GOT3 (cell line): Measurements from ENCODE around the gene TMEM254.
A peak's percentile ranks its signal among the peaks of the same experiment; 100 is the strongest.
"Not testable (repeated sequence)": the region's sequence is repeated elsewhere in the genome, so short reads cannot be mapped to it uniquely, and the experiment has no call there.

ENCODE experiments used
- DNase-seq: peaks from one replicate; lab custom pipeline; 2025; ENCODE audit warnings: mixed read lengths; lab: John Stamatoyannopoulos, UW

Gene TMEM254

DNA sequence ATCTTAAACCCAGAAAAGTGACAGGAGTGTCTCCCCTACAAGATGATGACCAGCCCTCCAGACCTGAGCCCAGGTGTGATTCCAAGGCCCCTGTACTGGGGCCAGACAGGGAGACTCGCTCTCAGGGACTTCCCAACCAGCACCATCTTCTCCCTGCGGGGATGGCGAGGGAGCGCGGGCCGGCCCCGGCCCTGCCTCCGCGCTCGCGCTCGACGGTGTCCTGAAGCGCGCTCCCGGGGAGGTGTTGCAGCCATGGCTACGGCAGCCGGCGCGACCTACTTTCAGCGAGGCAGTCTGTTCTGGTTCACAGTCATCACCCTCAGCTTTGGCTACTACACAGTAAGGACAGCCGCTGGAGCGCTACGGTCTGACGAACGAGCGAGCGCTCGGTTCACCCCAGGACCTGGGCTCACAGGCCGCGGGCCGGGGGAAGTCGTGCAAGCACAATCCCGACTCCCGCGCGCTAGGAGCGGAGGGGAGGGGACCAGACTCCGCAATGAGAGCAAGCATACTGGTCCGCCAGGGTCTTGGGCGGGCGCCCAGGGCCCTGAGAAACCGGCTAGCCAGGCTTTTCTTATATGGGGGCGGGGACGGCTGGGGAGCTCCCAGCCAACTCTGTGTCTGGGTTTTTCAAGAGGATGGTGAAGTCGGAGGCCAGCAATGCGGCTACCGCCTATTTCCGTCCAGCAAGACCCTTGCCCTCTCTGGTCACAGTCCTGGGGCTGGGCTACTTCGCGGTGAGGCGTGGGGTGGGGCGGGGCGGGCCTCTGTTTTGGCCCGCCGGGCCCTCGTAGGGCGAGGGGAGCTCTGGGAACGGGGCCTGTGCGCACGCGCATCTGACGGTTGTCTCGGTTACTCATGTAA lies at the start of gene TMEM254:
Gene TMEM254, plus strand, starts transcription at position 218 of the 864 bp plus-strand sequence. Its CDS starts 35 bp downstream, at position 253.
- DNase-seq = peak; percentile 58

GRCh38 chr10:80029205-80029604 lies 49.3 kb upstream of the TMEM254 start:
- not testable (repeated sequence) for DNase-seq

DNA sequence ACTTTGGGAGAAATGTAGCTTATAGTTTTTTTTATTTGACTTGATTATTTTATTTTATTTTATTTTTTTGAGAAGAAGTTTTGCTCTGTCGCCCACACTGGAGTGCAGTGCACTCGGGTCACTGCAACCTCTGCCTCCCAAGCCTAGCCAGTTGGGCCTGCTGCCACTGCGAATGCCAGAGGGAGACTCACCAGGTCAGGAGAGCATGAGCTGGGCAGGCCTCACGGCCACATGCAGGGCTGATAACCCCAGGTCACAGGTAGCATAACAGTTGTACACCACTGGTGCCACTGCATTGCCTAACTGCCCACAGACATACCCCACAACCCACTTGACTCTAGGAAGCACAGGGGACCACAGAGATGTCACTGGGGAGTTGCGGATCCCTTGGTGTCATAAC lies 48.6 kb upstream of the TMEM254 start:
- not testable (repeated sequence) for DNase-seq

DNA sequence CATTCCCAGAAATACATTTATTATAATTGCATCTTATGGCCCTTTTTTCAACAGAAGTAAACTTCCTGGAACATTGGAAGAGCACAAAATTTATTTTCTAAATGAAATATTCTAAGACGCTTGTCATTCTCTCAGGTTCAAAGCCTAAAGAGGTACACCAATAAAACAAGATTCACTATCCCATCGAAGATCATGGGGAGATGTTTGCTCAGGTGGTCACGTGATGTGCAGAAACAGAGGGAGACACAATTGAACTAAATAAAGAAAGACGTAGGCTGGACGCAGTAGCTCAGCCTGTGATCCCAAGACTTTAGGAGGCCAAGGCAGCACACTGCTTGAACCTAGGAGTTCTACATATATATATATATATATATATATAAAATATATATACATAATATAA lies 46.0 kb upstream of the TMEM254 start:
- no peak for DNase-seq

- DNase-seq = not testable (repeated sequence)
These were observed 43.7 kb upstream of the TMEM254 start for GRCh38 chr10:80034766-80035165.

- not testable (repeated sequence) for DNase-seq
These were observed 43.0 kb upstream of the TMEM254 start for GRCh38 chr10:80035430-80035829.

GRCh38 chr10:80036921-80037500 lies 41.5 kb upstream of the TMEM254 start:
- DNase-seq = not testable (repeated sequence)

GRCh38 chr10:80038226-80038625 lies 40.2 kb upstream of the TMEM254 start:
- DNase-seq = not testable (repeated sequence)

GRCh38 chr10:80041162-80041561 lies 37.3 kb upstream of the TMEM254 start:
- no peak for DNase-seq

DNA sequence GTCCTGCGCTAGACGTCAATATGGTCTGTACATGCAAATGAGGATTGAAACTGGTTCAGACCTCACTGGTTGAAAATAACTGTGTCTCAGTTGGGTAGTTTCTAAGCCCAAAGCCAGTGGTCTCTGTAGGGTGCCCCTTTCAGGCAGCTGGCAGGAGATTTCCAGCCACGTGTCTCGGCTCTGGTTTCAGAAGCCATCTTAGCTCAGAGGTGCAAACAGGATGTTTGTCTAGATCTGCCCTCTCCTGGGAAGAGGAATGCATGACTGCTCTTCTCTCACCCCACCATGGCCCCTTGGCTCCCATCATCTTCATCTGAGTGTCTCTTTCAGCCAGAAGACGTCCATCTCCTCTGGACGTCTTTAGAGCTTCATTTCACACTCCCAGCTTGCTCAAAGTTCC lies 33.5 kb upstream of the TMEM254 start:
- not testable (repeated sequence) for DNase-seq

- peak; percentile 13 for DNase-seq
These were observed 31.6 kb upstream of the TMEM254 start for GRCh38 chr10:80046629-80047441.

DNA sequence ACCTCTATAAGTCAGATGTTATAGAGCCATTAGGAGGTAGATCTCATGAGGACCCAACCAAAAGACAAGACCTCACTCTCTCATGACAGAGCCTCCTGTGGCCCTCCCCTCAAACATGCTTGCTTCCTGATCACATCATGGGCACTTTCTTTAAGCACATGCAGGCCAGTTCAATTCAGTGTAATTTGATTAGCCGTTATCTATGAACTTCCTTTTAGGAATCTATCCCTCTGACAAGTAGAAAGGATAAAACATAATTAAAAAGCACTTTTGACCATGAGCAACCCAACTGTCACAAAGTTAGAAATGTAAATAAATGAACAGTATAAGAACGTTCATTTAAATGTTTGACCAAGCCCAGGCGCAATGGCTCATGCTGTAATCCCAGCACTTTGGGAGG lies 27.7 kb upstream of the TMEM254 start:
- DNase-seq = no peak

DNA sequence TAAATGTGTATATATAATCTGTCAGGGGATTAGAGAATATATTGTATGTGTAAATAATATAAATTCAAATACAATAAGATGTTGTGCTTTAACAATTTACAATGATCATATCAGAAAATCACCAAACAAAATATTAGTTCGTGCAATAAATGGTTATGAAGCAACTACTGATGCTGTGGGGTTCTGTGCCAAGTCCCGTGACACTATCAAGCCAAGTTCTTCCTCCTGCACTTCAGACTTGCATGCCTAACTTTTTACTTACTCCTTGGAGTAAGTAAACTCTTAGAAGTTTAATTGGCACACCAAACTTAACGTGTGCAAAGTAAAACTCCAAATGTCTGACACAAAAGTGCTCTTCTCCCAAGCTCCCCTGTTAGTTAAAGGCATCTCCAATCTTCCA lies 26.5 kb upstream of the TMEM254 start:
- DNase-seq = no peak

GRCh38 chr10:80055760-80056159 lies 22.7 kb upstream of the TMEM254 start:
- no peak for DNase-seq

- DNase-seq = no peak
These were observed 21.3 kb upstream of the TMEM254 start for GRCh38 chr10:80057171-80057570.

DNA sequence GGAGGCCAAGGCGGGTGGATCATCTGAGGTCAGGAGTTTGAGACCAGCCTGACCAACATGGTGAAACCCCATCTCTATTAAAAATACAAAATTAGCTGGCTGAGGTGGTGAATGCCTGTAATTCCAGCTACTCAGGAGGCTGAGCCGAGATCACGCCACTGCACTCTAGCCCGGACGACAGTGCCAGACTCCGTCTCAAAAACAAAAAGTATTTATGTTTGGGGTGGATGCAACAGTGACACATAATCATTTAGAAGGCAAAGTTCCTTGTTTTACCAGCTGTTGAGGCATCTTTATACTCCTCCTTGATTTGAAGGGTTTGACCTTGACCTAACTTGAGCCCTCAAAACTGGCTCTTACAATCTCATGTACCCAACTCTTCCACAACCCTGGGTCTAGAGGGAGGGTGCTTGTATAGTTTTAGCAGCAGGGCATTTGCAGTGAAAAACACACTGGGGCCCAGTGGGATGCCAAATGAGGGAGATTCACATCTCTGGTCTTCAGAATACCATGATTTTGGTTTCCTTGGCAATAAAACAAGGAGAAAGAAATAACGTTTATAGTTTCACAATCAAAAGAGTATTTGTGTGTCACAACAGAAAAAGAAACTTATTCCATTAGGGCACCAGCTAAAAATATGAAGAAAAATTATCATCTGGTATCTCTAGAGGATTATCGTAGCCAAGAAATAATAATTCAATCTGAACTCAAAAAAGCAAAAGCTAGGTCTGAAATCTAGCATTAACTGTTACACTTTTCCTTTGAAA lies 14.2 kb upstream of the TMEM254 start:
- DNase-seq = no peak

DNA sequence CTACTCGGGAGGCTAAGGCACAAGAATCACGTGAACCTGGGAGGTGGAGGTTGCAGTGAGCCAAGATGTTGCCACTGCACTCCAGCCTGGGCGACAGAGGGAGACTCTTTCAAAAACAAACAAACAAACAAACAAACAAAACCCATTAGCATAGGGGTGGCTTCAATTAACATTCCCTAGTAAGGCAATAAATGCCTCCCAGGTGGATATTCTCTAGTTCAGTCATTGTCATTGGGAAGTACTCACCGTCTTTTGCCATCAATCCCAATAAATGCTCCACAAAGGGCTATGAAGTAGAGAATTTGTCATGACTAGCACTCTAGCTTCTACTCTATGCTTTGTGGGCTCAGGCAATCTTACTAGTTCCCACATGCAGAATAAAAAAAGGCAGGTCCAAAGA lies 11.7 kb upstream of the TMEM254 start:
- no peak for DNase-seq

DNA sequence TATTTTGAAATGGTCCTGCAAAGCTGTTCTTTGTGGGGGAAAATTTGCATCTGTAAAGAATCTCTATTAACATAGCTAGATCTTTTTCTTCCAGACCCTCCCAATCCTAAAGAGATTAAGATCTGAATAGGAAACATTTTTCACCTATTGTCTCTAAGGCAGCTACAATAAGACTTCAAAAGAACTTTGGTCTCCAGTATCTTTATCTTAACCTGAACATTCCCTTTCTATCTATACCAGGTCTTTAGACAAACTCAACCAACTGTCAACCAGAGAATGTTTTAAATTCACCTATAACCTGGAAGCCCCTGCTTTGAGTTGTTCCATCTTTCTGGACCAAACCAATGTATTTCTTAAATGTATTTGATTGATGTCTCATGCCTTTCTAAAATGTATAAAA lies 10.6 kb upstream of the TMEM254 start:
- DNase-seq = not testable (repeated sequence)

DNA sequence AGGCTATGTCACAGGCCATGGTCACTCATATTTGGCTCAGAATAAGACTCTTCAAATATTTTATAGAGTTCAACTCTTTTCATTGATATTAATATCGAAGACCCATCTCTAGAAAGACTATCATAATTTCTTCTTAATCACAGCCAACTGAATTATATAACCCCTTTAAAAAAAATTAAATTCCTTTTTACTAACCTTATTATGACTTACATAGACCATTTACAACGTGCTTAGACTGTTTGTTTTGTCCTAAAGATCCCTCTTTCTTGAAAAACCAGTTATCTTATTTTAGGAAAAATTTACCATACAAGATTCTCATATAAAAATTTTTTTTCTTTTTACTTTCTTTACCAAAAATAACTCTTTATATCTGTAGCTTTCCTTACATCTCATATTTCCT lies 10.2 kb upstream of the TMEM254 start:
- no peak for DNase-seq

GRCh38 chr10:80070057-80070456 lies 8.4 kb upstream of the TMEM254 start:
- DNase-seq = no peak

DNA sequence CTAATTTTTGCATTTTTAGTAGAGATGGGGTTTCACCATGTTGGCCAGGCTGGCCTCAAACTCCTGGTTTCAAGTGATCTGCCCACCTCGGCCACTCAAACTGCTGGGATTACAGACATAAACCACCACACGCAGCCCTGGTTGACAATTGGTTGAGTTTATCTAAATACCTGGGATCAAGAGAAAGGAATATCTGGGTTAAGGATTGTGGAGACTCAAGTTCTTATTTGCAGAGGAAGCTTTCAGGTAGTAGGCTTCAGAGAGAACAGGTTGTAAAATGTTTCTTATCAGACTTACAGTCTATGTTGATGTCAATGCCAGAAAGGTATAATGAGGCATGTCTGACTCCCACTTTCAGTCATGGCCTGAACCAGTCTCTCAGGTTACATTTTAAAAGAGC lies 5.9 kb upstream of the TMEM254 start:
- DNase-seq = no peak

GRCh38 chr10:80075781-80076180 lies 2.7 kb upstream of the TMEM254 start:
- DNase-seq = no peak
